ENCODE results near the gene SLC2A9.

SLC2A9 gene

DNA sequence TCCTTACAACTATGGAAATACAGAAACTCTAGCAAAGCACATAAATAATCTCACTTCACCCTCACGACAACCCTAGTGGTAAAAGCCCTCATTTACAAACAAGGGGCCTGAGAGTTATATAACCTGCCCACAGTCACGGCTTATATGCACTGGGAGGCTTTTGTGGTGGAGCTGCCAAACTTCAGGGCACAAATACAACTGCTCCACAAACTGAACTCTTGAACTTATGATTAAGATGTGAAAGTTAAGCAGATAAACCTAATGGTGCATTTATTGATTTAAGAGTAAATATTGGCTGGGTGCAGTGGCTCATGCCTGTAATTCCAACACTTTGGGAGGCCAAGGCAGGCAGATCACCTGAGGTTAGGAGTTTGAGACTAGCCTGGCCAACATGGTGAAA lies 19.0 kb downstream of the SLC2A9 start:
- H3K4me3 ChIP-seq (ENCODE audit: insufficient read depth, low read depth, low read length, poor library complexity, severe bottlenecking), result no peak overlapping the region
- H3K27me3 ChIP-seq (replicated peaks; ENCODE audit: control insufficient read depth, insufficient read depth, low read length, poor library complexity, severe bottlenecking), result no peaks in the 10 kb centered on the region
- H3K36me3 ChIP-seq (ENCODE audit: control insufficient read depth, insufficient read depth, low read length), result no peaks in the 10 kb centered on the region
- DNase-seq, result no peak
- no peaks in the 10 kb centered on the region for H3K9me3 ChIP-seq (ENCODE audit: control insufficient read depth, low read length)
- no peaks in the 10 kb centered on the region for H3K4me1 ChIP-seq (ENCODE audit: control insufficient read depth, insufficient read depth, low read length, poor library complexity, severe bottlenecking)
- no peak overlapping the region for H3K27ac ChIP-seq (ENCODE audit: insufficient read depth, low read length, poor library complexity, severe bottlenecking)

DNA sequence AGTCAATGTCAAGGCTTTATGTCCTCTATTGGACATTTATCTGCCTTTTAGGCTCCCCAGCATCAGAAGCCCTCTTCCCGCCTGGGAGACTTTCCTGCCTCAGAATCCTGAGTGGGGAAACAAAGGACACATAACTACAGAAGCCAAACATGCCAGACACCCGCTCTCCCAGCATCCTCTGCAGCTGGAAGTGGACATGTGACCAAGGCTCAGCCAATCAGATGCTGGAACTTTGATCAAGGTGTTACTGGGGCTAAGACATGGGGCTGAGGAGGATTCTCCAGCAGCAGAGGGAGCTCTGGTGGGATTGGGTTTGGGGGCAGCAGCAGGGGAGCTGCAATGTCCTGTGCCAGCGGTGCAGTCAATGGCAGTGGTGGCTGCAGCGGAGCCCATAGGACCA lies 19.5 kb downstream of the SLC2A9 start:
- H3K4me1 ChIP-seq (ENCODE audit: control insufficient read depth, insufficient read depth, low read length, poor library complexity, severe bottlenecking), result no peaks in the 10 kb centered on the region
- H3K9me3 ChIP-seq (ENCODE audit: control insufficient read depth, low read length), result no peaks in the 10 kb centered on the region
- H3K4me3 ChIP-seq (ENCODE audit: insufficient read depth, low read depth, low read length, poor library complexity, severe bottlenecking), result no peak overlapping the region
- DNase-seq, result no peak
- H3K27ac ChIP-seq (ENCODE audit: insufficient read depth, low read length, poor library complexity, severe bottlenecking), result no peak overlapping the region
- H3K36me3 ChIP-seq (ENCODE audit: control insufficient read depth, insufficient read depth, low read length), result no peaks in the 10 kb centered on the region
- no peaks in the 10 kb centered on the region for H3K27me3 ChIP-seq (replicated peaks; ENCODE audit: control insufficient read depth, insufficient read depth, low read length, poor library complexity, severe bottlenecking)

DNA sequence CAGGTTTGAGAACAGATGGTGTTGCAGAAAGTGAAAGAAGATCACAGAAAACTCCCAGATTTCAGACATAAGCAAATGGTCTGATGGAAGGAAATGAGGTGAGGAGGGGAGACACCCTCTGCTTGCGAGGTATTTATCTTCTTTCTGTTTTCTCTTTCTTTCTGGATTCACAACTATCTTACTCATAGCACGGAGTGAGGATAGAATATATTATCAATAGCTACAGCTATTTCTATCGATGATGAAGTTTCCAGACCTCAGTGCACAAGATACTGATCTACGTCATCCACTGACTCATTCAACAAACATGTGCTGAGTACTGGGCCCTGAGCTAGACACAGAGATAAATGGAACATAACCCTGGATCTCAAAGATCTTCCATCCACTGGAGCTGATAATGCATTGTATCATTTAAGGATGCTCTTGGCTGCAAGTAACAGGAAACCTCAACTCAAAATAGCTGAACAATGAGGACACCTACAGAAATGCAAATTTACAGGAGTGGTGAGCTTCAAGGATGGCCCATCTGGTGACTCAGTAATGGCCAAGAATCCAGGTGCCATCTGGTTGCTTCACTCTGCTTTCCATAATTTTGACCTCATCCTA lies 21.2 kb downstream of the SLC2A9 start:
- Histone ChIP-seq H3K27ac (ENCODE audit: insufficient read depth, low read length, poor library complexity, severe bottlenecking) (no peak overlapping the region), H3K9me3 (ENCODE audit: control insufficient read depth, low read length) (no peaks in the 10 kb centered on the region), H3K4me3 (ENCODE audit: insufficient read depth, low read depth, low read length, poor library complexity, severe bottlenecking) (no peak overlapping the region), H3K27me3 (replicated peaks; ENCODE audit: control insufficient read depth, insufficient read depth, low read length, poor library complexity, severe bottlenecking) (no peaks in the 10 kb centered on the region), H3K36me3 (ENCODE audit: control insufficient read depth, insufficient read depth, low read length) (no peaks in the 10 kb centered on the region), H3K4me1 (ENCODE audit: control insufficient read depth, insufficient read depth, low read length, poor library complexity, severe bottlenecking) (no peaks in the 10 kb centered on the region)
- DNase-seq, result no peak

DNA sequence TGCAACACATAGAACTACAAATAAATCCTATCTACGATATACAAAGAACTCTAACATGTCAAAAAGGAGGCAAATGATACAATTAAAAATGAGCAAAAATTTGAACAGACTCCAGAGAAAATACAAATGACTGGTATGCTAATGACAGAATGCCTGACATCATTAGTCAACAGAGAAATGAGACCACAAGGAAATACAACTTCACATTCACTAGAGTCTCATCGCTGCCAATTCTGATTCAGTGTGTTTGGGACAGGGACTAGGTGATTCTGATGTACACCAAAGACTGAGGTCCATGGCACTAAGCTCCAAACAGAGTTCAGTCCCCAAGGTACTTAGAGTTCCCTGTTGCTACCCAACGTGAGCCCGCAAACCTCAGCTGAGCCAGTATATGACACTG lies 23.4 kb downstream of the SLC2A9 start:
- H3K4me1 ChIP-seq (ENCODE audit: control insufficient read depth, insufficient read depth, low read length, poor library complexity, severe bottlenecking), result no peaks in the 10 kb centered on the region
- no peak overlapping the region for H3K27ac ChIP-seq (ENCODE audit: insufficient read depth, low read length, poor library complexity, severe bottlenecking)
- no peaks in the 10 kb centered on the region for H3K9me3 ChIP-seq (ENCODE audit: control insufficient read depth, low read length)
- no peaks in the 10 kb centered on the region for H3K36me3 ChIP-seq (ENCODE audit: control insufficient read depth, insufficient read depth, low read length)
- no peak for DNase-seq
- no peaks in the 10 kb centered on the region for H3K27me3 ChIP-seq (replicated peaks; ENCODE audit: control insufficient read depth, insufficient read depth, low read length, poor library complexity, severe bottlenecking)
- no peak overlapping the region for H3K4me3 ChIP-seq (ENCODE audit: insufficient read depth, low read depth, low read length, poor library complexity, severe bottlenecking)

DNA sequence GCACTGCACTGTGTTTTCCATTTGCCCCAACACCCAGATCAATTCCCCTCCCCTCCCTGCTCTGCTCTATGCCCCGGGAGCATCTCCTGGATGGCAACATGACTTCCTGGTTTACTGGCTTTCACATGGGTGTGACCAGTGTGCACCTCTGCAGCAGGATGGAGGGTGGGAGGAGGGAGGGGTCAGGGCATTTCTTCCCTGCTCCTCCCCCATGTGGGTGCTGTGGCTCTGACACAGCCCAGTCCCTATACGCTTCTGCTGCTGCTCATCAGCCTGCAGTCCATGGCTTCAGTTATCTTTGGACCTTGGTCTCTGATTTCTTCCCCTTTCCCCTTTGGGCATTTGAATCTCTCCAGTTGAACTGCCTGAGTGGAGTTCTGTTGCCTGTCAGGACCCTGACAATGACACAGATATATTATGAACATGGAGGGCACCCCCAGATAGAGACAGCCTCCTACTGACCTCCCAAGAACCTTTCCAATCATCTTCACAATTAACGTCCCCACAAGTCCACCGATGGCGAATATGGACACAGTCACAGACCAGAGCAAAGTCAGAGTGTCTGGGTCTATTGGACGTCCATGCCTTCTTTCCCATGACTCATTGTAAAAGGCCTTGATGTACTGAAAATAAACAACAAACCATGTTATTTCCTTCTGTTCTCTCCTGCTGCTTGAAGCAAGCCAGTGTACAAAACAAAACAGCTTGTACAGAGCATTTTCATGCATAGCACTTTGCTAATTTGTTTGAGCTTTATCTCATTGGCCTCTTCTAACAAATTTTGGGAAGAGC lies 24.8 kb downstream of the SLC2A9 start:
- H3K4me3 ChIP-seq (ENCODE audit: insufficient read depth, low read depth, low read length, poor library complexity, severe bottlenecking), result no peak overlapping the region
- no peak overlapping the region for H3K27ac ChIP-seq (ENCODE audit: insufficient read depth, low read length, poor library complexity, severe bottlenecking)
- DNase-seq, result no peak
- H3K9me3 ChIP-seq (ENCODE audit: control insufficient read depth, low read length), result no peaks in the 10 kb centered on the region
- no peaks in the 10 kb centered on the region for H3K27me3 ChIP-seq (replicated peaks; ENCODE audit: control insufficient read depth, insufficient read depth, low read length, poor library complexity, severe bottlenecking)
- no peaks in the 10 kb centered on the region for H3K4me1 ChIP-seq (ENCODE audit: control insufficient read depth, insufficient read depth, low read length, poor library complexity, severe bottlenecking)
- no peaks in the 10 kb centered on the region for H3K36me3 ChIP-seq (ENCODE audit: control insufficient read depth, insufficient read depth, low read length)

DNA sequence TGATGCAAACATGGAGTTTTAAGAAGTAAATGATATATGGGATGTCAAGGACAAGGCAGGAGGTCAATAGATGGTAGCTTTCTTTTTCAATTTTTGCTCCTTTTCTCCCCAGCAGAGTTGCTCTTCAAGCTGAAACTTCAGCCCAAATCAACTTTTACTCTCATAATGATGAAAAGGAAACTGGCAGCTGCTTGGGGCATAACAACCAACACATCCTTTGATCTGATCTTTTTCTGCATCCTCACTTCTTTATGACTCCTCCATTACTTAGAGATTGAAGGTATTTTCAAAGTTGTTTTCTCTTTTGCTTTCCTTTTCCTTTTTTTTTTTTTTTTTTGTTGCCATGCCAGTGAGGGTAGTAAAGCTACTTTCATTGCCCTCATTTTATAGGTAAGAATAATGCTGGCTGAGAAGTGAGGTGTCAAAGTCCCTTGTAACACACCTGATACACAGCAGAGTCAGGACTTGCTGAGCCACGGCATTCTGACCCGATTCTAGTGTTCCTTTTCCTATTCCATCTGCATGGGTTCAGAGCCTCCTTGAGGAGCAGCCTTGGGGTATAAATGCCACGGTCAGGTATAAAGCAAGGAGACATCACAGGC lies 26.9 kb downstream of the SLC2A9 start:
- H3K4me3 ChIP-seq (ENCODE audit: insufficient read depth, low read depth, low read length, poor library complexity, severe bottlenecking), result no peak overlapping the region
- no peaks in the 10 kb centered on the region for H3K27me3 ChIP-seq (replicated peaks; ENCODE audit: control insufficient read depth, insufficient read depth, low read length, poor library complexity, severe bottlenecking)
- no peaks in the 10 kb centered on the region for H3K9me3 ChIP-seq (ENCODE audit: control insufficient read depth, low read length)
- no peak for DNase-seq
- no peaks in the 10 kb centered on the region for H3K36me3 ChIP-seq (ENCODE audit: control insufficient read depth, insufficient read depth, low read length)
- H3K4me1 ChIP-seq (ENCODE audit: control insufficient read depth, insufficient read depth, low read length, poor library complexity, severe bottlenecking), result no peaks in the 10 kb centered on the region
- no peak overlapping the region for H3K27ac ChIP-seq (ENCODE audit: insufficient read depth, low read length, poor library complexity, severe bottlenecking)

DNA sequence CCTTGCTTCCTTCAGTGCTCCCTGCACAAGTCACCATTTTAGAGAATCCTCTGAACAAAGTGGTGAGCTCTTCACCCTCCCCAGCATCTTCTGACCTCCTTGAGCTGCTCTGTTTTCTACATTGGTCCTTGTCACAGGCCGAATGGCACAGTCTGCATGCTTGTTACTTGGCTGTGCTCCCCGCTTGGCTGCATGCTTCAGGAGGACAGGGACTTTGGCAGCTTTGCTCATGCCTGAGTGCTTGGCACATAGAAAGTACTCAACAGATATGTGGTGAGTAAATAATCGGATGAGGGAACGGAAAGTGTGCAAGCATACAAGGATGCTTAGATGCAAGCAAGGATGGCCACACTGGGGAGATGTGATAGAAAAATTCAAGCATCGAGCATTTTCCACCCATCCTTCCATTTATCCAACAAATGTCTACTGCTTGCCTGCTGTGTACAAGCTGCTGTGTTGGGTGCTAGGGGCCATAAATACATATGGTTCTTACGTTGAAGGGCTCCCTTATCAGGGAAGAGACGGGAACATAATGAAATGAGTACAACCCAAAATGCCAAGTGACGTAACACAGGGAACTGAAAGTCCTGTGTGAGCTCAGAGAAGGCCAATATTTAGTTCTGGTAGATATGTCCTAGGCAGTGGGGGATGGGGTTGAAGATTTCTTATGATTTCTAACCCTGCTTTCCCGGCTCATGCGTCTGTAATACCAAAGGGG lies 31.2 kb downstream of the SLC2A9 start:
- Histone ChIP-seq H3K27me3 (replicated peaks; ENCODE audit: control insufficient read depth, insufficient read depth, low read length, poor library complexity, severe bottlenecking) (no peaks in the 10 kb centered on the region), H3K4me3 (ENCODE audit: insufficient read depth, low read depth, low read length, poor library complexity, severe bottlenecking) (no peak overlapping the region), H3K4me1 (ENCODE audit: control insufficient read depth, insufficient read depth, low read length, poor library complexity, severe bottlenecking) (no peaks in the 10 kb centered on the region), H3K27ac (ENCODE audit: insufficient read depth, low read length, poor library complexity, severe bottlenecking) (no peak overlapping the region), H3K9me3 (ENCODE audit: control insufficient read depth, low read length) (no peaks in the 10 kb centered on the region), H3K36me3 (ENCODE audit: control insufficient read depth, insufficient read depth, low read length) (no peaks in the 10 kb centered on the region)
- DNase-seq, result no peak

DNA sequence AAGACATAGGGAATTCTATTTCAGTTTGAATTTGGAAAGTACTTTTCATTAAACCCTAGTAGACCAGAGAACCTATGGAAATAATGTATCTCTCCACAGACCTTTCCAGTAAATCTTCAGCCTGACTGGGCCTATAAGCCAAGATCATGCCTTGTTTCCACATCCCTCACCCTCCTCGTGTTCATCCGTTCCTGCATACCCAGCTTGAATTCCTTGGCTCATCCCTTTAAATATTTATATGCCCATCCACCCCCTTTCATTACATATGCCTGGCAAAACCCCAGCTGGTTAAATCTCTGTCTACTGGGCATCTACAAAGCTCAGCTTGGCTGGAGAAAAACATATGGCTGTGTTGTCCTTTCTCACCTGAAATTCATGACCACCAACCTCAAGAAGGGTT lies 32.4 kb downstream of the SLC2A9 start:
- Histone ChIP-seq H3K9me3 (ENCODE audit: control insufficient read depth, low read length) (no peaks in the 10 kb centered on the region), H3K4me1 (ENCODE audit: control insufficient read depth, insufficient read depth, low read length, poor library complexity, severe bottlenecking) (no peaks in the 10 kb centered on the region), H3K4me3 (ENCODE audit: insufficient read depth, low read depth, low read length, poor library complexity, severe bottlenecking) (no peak overlapping the region), H3K27me3 (replicated peaks; ENCODE audit: control insufficient read depth, insufficient read depth, low read length, poor library complexity, severe bottlenecking) (no peaks in the 10 kb centered on the region), H3K36me3 (ENCODE audit: control insufficient read depth, insufficient read depth, low read length) (no peaks in the 10 kb centered on the region), H3K27ac (ENCODE audit: insufficient read depth, low read length, poor library complexity, severe bottlenecking) (no peak overlapping the region)
- no peak for DNase-seq

DNA sequence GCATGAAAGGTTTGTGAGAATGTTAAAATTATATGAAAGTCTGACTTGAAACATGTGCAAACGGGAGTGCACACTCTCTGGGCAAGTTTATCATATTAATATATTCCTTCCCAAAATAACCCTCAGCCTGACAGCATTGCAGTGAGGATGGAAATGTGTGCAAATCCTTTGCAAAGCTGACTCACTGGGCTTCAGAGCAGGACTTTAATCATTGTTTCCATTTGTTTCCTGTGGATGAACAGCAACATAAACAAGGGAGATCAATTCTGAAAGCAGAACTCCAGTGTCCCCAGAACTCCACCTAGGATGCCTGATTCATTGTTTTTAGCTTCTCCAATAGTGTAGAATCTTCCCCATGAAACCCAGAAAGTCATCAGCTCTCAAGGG lies 32.9 kb downstream of the SLC2A9 start:
- H3K27me3 ChIP-seq (replicated peaks; ENCODE audit: control insufficient read depth, insufficient read depth, low read length, poor library complexity, severe bottlenecking), result no peaks in the 10 kb centered on the region
- no peak overlapping the region for H3K4me3 ChIP-seq (ENCODE audit: insufficient read depth, low read depth, low read length, poor library complexity, severe bottlenecking)
- H3K4me1 ChIP-seq (ENCODE audit: control insufficient read depth, insufficient read depth, low read length, poor library complexity, severe bottlenecking), result no peaks in the 10 kb centered on the region
- no peaks in the 10 kb centered on the region for H3K9me3 ChIP-seq (ENCODE audit: control insufficient read depth, low read length)
- no peak for DNase-seq
- H3K36me3 ChIP-seq (ENCODE audit: control insufficient read depth, insufficient read depth, low read length), result no peaks in the 10 kb centered on the region
- H3K27ac ChIP-seq (ENCODE audit: insufficient read depth, low read length, poor library complexity, severe bottlenecking), result no peak overlapping the region

Data from effector memory CD4-positive, alpha-beta T cell (primary cell).